Activated gamma-delta T cell treated with Interleukin-2 at 50 U/mL for 16 hours (primary cell): ENCODE data around the gene KCNMB2.
"Not testable (repeated sequence)": the region's sequence is repeated elsewhere in the genome, so short reads cannot be mapped to it uniquely, and the experiment has no call there.

ENCODE experiments used
- DNase-seq: peaks from one replicate; pipeline ENCODE4 v3.0.0-alpha.2; 2020

Gene KCNMB2

GRCh38 chr3:178707311-178708031, 171.2 kb downstream of the KCNMB2 start:
- DNase-seq = no peak

DNA sequence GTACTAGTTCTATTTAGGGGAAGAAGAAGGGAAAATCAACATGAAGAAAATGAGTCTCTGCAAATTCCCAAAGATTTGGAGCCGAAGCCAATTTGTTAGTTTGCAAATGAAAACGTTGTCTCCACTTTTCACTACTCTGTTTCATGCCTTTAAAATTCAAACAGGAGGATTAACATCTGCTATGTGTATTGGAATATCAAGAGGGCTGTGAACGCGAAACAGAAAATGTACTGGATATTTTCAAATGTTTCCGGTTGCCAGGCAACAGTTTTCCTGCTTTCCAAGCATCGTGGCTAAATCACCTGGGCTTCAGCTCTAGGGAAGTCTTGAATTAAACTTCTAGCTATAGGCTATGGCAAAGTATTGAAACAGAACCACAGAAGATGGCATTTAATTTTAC, 172.8 kb downstream of the KCNMB2 start:
- no peak for DNase-seq

GRCh38 chr3:178711753-178712152, 175.5 kb downstream of the KCNMB2 start:
- DNase-seq = no peak

DNA sequence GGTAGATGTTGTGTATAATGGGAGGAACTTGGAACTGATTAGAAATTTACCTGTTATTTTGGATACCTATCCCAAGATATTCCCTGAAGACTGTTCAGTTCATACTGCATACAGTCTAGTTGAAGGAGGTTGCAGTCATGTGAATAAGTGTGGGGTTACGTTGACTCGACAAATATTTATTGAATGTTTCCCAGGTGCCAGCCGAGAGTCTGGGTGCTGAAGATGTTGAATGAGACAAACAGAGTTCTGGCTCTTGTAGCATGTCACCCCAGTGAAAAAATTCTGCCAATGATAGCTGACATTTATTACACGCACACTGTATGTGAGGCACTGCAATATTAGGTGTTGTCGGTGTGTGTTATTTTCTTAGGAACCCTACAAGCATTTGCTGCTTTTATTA, 176.0 kb downstream of the KCNMB2 start:
- no peak for DNase-seq

DNA sequence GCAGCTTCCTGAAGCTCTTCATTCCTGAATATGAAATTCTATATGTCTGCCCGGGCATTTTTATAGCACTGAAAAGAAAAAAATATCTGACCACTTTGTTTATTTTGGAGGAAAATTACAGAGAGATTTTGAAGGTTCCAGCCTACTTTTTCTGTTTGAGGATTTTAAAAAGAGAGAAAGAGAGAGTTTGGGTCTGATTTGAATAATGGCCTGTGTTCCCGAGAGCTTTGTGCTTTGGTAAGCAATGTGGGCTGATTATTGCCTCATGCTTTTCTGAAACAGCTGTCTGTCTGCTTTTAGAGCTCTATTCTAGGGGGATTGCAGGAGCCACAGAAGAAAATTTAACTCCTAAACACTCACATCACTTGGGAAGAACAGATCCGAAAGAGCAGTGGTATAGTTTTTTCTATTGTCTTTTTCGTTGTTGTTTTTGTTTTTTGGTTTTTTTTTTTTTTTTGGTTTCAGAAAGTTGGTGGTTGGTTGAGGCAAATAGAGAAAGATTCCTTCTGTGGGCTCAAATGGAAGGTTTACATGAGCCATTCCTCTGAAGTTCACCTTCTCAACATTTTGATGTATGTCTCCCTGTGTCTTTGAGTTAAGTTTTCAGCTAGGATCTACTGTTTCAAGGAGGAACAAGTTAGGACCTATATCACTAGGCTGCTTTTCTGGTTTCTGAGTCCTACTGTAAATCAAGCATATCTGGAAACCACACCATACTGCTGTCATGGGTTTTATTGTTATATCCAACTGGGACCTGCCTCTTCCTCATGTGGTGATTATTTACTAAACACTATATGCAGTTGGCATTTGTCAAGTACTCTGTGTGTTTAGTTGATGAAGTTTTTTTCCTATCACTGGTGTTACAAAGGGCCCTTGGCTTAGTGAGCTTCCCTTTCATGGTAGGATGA, 178.9 kb downstream of the KCNMB2 start:
- no peak for DNase-seq

DNA sequence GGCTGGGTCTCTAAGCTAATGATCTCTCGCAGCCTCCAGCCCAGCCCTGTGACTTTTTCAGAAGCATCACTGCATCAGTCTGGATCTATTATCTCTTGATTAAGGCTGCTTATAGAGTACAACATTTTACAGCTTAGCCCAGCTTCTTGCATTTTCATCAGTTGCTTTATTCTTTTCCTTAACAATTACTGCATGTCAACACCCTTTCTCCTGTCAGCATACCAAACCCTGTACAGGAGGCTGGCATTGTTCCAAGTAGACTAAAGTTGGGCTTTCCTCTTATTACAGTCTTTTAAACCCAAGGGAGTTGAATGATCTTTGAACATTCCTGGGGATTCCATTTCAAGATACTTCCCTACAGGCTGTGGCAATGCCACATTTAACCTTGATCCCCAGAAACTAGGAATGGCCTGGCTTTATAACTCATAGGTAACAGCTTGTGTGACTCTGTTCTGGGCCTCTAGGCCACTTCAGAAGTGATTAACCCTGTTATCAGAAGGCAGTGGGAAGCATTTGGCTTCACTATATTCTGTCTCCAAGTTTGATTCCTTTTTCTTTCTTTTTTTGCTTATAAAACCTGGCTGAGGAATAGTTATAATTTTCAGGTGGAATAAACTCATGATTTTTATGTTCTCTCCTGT, 182.9 kb downstream of the KCNMB2 start:
- no peak for DNase-seq

DNA sequence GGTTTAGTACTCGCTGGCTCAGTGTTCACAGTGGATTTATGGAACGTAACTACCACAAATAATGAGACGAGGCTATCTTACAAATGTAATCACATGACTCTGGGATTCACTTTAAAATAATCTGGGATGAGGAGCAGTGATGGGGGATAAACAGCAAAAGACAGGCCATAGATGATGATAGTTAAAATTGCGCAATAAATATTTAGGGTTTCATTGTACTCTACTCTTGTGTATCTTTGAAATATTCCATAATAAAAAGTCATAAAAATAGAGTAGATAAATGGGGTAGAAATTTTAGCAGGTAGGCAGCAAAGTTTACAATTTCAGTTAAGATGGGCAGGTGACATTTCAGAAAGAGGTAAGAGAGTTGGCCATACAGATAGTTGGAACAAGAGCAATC, 196.6 kb downstream of the KCNMB2 start:
- DNase-seq = no peak

DNA sequence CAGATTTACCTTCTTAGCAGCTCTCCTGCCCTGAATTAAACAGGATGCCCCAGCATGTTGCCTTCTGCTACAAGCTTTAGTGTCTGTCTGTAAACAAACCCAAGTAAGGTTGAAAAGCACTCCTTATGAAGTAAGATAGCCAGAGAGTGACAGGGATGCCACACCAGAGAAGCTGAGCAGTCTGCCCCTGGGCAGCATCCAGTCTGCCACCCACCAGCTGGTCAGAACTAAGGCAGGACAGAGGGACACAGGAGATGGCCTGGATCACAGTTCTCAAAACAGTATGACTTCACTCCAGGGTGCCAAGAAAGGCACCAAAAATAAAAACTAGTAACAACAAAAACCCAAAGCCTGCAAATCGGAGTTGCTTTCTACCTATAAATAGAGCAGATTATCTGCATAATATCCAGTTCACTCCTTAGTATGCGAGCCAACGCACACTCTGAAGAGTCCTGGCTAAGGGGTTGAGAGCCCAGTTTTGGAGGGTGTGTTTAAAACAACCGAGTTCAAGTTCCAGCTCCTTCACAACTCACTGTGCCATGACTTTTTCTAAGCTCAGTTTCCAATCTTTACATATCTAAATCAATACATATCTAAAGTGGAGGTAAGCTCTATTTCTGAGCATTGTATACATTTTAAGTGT, 198.9 kb downstream of the KCNMB2 start:
- no peak for DNase-seq

- DNase-seq = no peak
Observed at GRCh38 chr3:178736300-178736699, 200.1 kb downstream of the KCNMB2 start.

DNA sequence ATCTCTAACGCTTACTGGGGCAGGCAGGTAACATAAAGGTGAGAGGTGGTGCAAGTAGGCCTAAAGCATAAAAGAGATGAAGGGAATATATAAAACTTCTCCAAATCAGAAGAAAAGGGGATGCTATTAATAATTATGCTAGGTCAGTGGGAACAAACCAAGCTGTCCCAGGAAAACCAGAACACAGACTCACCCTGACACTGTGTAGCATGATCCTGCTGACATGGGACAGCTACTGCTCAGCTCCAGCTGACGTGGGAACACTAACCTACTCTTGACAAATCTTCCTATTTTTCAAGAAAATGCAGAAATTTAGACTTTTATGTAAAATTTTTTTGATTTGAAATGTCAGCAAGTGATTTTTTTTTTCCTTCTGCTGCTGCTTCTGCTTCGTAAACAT, 203.5 kb downstream of the KCNMB2 start:
- no peak for DNase-seq

DNA sequence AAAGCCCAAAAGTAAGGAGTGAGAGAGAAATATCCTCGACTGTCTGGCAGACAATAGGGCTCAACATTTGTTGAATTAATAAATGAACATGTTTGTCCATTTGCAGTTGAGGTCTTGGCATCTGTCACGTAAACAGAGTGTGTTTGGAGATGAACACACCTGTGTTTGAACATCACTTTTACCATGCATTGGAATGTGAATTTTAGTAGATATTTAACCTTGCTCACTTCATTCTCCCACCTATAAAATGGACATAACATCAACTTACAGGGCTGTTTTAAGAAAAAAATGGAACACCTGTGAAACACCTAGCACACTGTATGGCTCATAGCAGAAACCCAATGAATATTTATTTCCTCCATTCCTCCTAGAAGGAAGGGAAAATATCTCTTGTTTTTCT, 204.8 kb downstream of the KCNMB2 start:
- DNase-seq = no peak

DNA sequence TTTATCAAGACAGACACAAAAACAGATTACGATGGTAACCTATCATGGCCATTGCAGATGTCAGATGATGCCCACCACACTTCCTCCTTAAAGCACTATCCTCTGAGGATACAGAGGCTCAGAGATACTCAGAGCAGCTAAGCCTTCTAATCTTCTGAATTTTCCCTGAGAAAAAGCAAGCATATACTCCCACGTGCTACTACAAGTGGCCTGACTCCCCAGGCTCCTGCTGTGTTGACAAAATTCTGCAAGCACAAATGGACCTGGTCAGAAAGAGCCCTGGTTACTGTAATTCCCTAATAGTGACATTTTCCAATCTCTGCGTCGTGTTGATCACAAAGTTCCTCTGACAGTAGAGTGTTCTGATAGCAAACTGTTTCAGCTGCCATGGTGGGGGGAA, 207.1 kb downstream of the KCNMB2 start:
- DNase-seq = no peak

GRCh38 chr3:178745861-178746655, 209.8 kb downstream of the KCNMB2 start:
- DNase-seq = not testable (repeated sequence)

- DNase-seq = no peak
Observed at GRCh38 chr3:178748874-178749273, 212.6 kb downstream of the KCNMB2 start.

GRCh38 chr3:178749471-178749870, 213.2 kb downstream of the KCNMB2 start:
- no peak for DNase-seq

GRCh38 chr3:178750639-178751300, 214.5 kb downstream of the KCNMB2 start:
- no peak for DNase-seq

GRCh38 chr3:178752843-178753242, 216.6 kb downstream of the KCNMB2 start:
- DNase-seq = no peak

- no peak for DNase-seq
Observed at GRCh38 chr3:178754852-178755510, 218.7 kb downstream of the KCNMB2 start.

DNA sequence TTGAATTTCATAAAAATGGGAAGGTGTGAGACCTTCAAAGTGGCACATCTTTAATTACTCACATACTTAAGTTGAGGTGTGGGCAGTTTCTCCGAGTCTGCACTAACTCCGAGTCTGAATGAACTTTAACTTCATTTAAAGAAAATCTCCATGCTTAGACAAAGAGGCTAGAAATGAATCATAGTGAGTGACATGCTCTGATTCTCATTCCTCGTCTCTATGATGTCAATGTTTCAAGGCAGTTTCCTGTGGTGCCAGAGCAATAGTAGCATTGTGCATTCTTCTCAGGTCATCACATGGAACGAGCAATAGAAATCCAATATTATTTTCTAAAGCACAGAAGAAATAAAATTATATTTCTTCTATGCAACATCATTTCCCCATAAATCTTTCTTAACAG, 224.8 kb downstream of the KCNMB2 start:
- no peak for DNase-seq

DNA sequence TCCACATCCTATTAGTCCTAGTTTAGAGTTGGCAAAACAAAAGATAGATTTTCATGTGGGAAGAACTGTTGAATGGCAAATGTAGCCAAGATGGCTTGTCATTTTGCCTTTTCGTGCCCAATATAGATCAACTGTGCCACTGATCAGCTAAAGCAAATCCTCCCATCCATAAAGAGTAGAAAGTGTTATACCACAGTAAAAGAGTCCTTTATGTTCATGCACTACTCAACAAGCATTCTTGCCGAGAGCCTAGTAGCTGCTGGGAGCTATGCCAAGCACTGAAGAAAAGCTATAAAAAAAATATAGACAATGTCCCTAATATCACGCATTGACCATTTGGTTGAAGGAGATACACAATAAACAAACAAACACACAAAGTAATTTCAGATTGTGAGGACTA, 225.2 kb downstream of the KCNMB2 start:
- DNase-seq = no peak

DNA sequence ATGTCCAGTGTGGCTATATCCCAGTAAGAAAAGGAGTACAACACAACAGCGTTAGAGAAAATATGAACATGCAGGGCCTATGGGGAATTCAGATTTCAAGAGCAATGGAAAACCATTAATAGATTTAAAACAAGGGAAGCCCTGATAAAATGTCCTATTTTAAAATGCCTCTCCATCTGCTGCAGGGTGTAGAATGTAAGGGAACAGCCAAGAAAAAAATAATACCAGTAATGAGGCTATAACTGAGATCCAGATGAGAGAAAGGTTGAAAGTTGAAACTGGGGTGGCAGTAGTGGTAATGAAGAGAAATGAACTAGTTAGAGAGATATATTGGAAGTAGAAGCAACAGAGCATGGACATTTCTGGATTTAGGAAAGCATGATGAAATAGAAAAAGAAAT, 226.1 kb downstream of the KCNMB2 start:
- no peak for DNase-seq
